Lower leg skin (tissue), 3 donors: ENCODE measurements around the gene RNASE7.

Experiments used
- POLR2A ChIP-seq, 2 donors: fragments of 450-650 bp; IDR thresholded peaks; one replicate each; pipeline ENCODE4 v1.6.1; 2016 to 2017; ENCODE audit warnings: antibody characterized with exemption in 2 of 2, mild to moderate bottlenecking in 1 of 2, moderate library complexity in 1 of 2
- TF ChIP-seq, protein P1 (sequence below), 3 donors: fragments of 450-650 bp; IDR thresholded peaks; one replicate each; pipeline ENCODE4 v1.5.1; 2016; ENCODE audit warnings: antibody characterized with exemption in 3 of 3, mild to moderate bottlenecking in 3 of 3, moderate library complexity in 2 of 3

DNA sequence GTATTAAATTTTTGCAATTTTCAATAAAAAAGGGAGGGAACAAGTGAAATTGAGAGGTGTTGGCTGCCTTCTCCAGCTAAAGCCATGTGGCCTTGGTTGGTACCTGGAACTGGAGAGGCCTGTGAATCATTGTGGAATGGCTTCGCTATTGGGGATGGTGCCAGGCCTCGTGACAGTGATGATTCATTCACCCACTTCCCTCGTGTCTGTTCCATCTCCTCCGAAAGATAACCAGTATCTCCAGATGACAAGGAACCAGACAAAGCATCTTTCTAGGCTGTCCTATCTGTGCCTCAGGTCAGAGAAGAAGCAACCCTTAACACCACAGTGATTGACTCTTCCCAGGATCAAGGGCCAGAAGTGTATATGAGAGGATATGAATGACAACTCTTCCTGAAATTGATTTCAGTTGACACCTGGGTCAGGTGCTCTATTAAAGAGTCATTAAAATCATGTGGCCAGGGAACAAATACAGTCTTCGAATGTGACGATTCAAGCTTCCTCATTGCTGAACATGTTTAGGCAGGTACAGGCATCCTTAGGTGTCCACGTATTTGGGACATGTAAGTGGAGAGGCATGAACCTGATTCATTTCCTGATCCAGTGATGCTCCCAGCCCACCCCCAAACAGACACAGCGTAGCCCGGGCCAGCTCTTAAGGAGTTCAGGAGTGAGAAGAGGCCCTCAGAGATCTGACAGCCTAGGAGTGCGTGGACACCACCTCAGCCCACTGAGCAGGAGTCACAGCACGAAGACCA, at the start of gene RNASE7:
- TF ChIP-seq, protein P1, sequence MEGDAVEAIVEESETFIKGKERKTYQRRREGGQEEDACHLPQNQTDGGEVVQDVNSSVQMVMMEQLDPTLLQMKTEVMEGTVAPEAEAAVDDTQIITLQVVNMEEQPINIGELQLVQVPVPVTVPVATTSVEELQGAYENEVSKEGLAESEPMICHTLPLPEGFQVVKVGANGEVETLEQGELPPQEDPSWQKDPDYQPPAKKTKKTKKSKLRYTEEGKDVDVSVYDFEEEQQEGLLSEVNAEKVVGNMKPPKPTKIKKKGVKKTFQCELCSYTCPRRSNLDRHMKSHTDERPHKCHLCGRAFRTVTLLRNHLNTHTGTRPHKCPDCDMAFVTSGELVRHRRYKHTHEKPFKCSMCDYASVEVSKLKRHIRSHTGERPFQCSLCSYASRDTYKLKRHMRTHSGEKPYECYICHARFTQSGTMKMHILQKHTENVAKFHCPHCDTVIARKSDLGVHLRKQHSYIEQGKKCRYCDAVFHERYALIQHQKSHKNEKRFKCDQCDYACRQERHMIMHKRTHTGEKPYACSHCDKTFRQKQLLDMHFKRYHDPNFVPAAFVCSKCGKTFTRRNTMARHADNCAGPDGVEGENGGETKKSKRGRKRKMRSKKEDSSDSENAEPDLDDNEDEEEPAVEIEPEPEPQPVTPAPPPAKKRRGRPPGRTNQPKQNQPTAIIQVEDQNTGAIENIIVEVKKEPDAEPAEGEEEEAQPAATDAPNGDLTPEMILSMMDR (IDR thresholded peaks at IDR 0.05) = no peak
- no peak for TF ChIP-seq POLR2A (IDR thresholded peaks at IDR 0.05)
